K562 (cell line): ENCODE results near the gene PIP5KL1. TPM values are rescaled to one million over a fixed set of nuclear protein-coding genes. Genes with fewer than 3 reads are reported as not detected.
A peak's percentile ranks its signal among the peaks of the same experiment; 100 is the strongest.

Source experiments
- CXXC5 ChIP-seq: fragments of 250-450 bp; sonication (Bioruptor Pico); IDR thresholded peaks from 2 replicates; pipeline ENCODE4 v1.8.0; 2022; ENCODE audit warnings: inconsistent platforms, mild to moderate bottlenecking, moderate library complexity
- FOS ChIP-seq: IDR thresholded peaks from 3 replicates; pipeline ENCODE4 v1.6.1; 2011; ENCODE audit not compliant: insufficient read length; ENCODE audit errors: extremely low read depth
- FOSL1 ChIP-seq: fragments of 200-800 bp; sonication (Bioruptor generic); conservative IDR thresholded peaks from 2 replicates; pipeline ENCODE4 v1.6.1; 2016; ENCODE audit warnings: missing genetic modification characterization, missing compliant biosample characterization
- FUS ChIP-seq: fragments of 200-400 bp; formaldehyde crosslinking; optimal IDR thresholded peaks from 2 replicates; pipeline ENCODE3; 2017; ENCODE audit warnings: low read depth, low read length
- JUN ChIP-seq, 2 experiments: sonication (generic) in 1 of 2; formaldehyde crosslinking in 1 of 2; IDR thresholded peaks; 2 replicates each; pipeline versions ENCODE4 v1.6.1 to v1.8.0; 2012 to 2022; ENCODE audit warnings: borderline replicate concordance in 2 of 2, mild to moderate bottlenecking in 2 of 2, improper control_type of control experiment in 1 of 2, low read depth in 1 of 2, low read length in 1 of 2, missing genetic modification reagents in 1 of 2
- L3MBTL2 ChIP-seq: fragments of 450-650 bp; IDR thresholded peaks from 2 replicates; pipeline ENCODE4 v1.6.1; 2016; ENCODE audit warnings: mild to moderate bottlenecking, moderate library complexity
- NRF1 ChIP-seq, 2 experiments: fragments of 450-650 bp; IDR thresholded peaks in 1 of 2; conservative IDR thresholded peaks in 1 of 2; 2 replicates each; pipeline ENCODE4 v1.6.1; 2014; ENCODE audit warnings: mild to moderate bottlenecking in 2 of 2
- YY1 ChIP-seq, 3 experiments: IDR thresholded peaks; 2 replicates each; pipeline ENCODE4 v1.6.1; 2011; ENCODE audit warnings: low read length in 2 of 3, mild to moderate bottlenecking in 2 of 3, moderate library complexity in 2 of 3, borderline replicate concordance in 1 of 3, control low read depth in 1 of 3, low read depth in 1 of 3; ENCODE audit not compliant: insufficient read depth in 3 of 3, insufficient replicate concordance in 2 of 3, control insufficient read depth in 1 of 3, insufficient read length in 1 of 3; ENCODE audit errors: extremely low read depth in 1 of 3
- ZBTB33 ChIP-seq: sonication (generic); formaldehyde crosslinking; IDR thresholded peaks from 2 replicates; pipeline ENCODE4 v1.8.1; 2023; ENCODE audit warnings: mild to moderate bottlenecking, missing genetic modification reagents
- polyA plus RNA-seq, 8 experiments: library from polyadenylated mRNA; depleted of rRNA in 4 of 8; stranded (reverse) in 5 of 8; unstranded in 3 of 8; fragments of >200 nt; fragmentation: Nextera tagmentation in 2 of 8; fragmentation: Illumina TruSeq in 1 of 8; extraction: Ambion mirVana in 2 of 8; extraction: Trizol in 1 of 8; gene quantifications; 2 replicates each; pipeline versions ENCODE4 v1.2.1 to v1.2.3, GENCODE V29; 2011 to 2014; ENCODE audit warnings: inconsistent platforms in 1 of 8, missing spikeins in 1 of 8
- total RNA-seq, 7 experiments: library from RNA; depleted of rRNA in 6 of 7; stranded (reverse); fragments of >200 nt in 6 of 7; fragmentation: Illumina TruSeq in 2 of 7; extraction: Trizol in 2 of 7; gene quantifications; 2 replicates each; pipeline versions ENCODE4 v1.2.1 to v1.2.3, GENCODE V29; 2011 to 2021; ENCODE audit warnings: low replicate concordance in 1 of 7

The PIP5KL1 gene
- total and polyA plus RNA-seq, 9 of the 15 experiments (the other 6 are each of a cell fraction or from before 2014, with no cell fraction given): 0.18 to 4.8 (median 1.2) TPM

- peak; percentile 51 to 56; a peak in 3 of 4 replicates for TF ChIP-seq NRF1 (conservative IDR thresholded peaks at IDR 0.05 in 1 of 2, IDR thresholded peaks at IDR 0.05 in 1 of 2)
- TF ChIP-seq YY1 (IDR thresholded peaks at IDR 0.05; ENCODE audit: borderline replicate concordance in 1 of 3, control insufficient read depth in 1 of 3, extremely low read depth in 1 of 3, insufficient read depth in 3 of 3, insufficient read length in 1 of 3, insufficient replicate concordance in 2 of 3, low read depth in 1 of 3, low read length in 2 of 3): peak in 1 of 3 experiments; percentile 26
- 0 out of 2 replicates have a peak, but pooled peaks have one; percentile 33 for TF ChIP-seq FOSL1 (tag)
- TF ChIP-seq ZBTB33: peak; percentile 37; the same call in 1 of the 2 replicates
- peak; percentile 98 for TF ChIP-seq FUS
- TF ChIP-seq L3MBTL2: peak; percentile 61; the same call in 1 of the 2 replicates
- peak; percentile 61; the same call in 1 of the 2 replicates for TF ChIP-seq CXXC5
- TF ChIP-seq FOS: peak; percentile 86
- TF ChIP-seq JUN (IDR thresholded peaks at IDR 0.05; ENCODE audit: borderline replicate concordance, low read depth, low read length): no peak
- TF ChIP-seq JUN (CRISPR knock-in tag; IDR thresholded peaks at IDR 0.05; ENCODE audit: borderline replicate concordance): 0 out of 2 replicates have a peak, but pooled peaks have one; percentile 60
Measured at GRCh38 chr9:127930231-127931091, at the start of gene PIP5KL1 (continued).
